ENCODE measurements around the gene ACSF3.

Gene ACSF3

DNA sequence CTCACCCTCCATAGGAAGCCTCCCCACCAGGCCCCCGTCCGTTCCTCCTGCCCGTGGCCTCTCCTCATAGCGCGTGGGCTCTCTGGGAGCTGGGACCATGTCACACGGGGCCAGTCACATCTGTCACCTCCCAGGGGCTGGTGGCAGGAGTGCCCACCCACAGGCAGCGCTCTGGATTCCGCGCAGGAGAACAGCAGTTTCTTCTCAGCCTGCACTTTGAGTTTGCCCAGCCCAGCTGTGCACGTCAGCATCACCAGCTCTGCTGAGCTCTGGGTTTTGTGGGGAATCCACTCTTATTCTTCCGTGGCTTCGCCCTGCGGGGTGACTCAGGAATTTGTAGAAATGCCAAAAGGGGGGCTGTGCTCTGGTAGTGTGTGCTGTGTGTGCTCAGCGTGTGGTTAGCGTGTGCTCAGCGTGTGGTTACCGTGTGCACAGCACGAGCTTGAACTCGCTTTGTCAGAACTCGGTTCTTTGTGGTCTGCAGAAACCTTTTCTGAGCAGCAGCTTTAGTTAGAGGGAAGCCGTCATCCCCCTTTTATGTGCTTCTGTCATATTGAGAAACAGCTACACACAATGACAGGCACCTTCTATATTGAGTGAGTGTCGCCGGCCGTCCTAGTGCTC, 3.2 kb downstream of the ACSF3 start:
- DNase-seq: no peak

DNA sequence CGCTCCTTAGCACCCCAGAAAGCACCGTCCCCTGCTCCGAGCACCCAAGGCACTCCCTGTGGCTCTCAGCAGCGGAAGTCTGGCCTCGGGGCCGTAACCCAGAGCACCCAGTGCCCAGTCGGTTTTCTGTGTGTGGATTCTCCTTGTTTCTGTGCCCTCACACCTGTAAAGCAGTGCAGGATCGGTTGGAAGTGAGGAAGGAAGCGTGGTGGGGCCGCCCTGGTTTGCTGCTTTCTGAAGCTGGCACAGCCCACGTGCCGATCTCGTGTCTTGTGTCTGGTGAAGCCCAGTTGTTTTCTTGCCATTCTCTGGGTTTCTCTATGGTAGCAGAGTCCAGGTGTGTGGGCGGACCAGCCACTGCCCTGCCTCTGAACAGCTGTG, 3.7 kb downstream of the ACSF3 start:
- no peak for DNase-seq

DNA sequence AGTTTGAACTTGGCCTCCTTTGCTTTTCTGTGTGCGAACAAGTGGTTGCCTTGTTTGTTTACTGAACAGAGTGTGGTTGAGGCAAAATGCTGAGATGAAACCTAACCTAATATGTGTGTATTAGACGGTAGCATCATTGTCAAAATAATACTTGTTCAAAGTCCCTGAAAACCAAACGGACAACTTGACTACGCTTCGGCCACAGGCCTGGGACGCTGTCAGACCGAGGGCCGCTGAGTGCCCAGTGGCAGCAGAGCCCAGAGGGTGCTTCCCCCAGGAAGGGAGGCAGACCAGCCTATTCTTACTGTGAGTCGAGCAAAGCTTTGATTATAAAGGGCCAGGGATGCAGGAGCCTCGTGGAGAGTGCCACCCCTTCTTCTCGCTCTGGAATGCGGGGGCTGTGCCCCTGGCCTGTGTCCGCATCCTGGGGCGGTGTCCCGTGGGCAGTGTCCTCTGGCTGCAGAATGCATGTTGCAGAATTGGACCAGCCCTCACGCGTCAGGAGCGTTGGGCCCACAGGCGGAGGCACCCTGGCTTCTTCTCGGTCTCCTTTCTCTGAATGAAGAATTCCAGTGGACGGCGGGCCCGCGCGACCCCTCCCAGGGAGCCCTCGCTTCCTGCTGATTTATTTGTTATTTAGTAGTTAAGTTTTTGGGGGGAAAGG, 5.2 kb downstream of the ACSF3 start:
- no peak for DNase-seq

DNA sequence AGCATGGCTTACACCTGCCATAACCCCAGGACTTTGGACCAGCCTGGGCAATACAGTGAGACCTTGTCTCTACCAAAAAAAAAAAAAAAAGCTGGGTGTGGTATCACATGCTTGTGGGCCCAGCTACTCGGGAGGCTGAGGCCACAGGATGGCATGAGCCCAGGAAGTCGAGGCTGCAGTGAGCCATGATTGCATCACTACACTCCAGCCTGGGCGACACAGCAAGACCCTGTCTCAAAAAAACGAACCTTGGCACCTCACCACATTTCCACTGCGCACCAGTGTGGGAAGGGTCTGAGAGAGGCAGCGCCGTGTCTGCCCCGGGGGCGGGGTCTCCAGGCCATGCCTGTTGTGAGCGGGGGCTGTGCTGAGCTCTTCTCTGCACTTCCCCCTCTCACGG, 6.3 kb downstream of the ACSF3 start:
- DNase-seq: no peak

DNA sequence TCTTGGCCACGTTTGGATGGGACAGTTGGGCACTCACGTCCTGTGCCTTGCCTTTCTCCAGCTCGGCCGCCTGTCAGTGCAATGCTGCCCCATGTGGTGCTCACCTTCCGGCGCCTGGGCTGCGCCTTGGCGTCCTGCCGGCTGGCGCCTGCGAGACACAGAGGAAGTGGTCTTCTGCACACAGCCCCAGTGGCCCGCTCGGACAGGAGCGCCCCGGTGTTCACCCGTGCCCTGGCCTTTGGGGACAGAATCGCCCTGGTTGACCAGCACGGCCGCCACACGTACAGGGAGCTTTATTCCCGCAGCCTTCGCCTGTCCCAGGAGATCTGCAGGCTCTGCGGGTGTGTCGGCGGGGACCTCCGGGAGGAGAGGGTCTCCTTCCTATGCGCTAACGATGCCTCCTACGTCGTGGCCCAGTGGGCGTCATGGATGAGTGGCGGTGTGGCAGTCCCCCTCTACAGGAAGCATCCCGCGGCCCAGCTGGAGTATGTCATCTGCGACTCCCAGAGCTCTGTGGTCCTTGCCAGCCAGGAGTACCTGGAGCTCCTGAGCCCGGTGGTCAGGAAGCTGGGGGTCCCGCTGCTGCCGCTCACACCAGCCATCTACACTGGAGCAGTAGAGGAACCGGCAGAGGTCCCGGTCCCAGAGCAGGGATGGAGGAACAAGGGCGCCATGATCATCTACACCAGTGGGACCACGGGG, 7.1 kb downstream of the ACSF3 start:
- no peak for DNase-seq

DNA sequence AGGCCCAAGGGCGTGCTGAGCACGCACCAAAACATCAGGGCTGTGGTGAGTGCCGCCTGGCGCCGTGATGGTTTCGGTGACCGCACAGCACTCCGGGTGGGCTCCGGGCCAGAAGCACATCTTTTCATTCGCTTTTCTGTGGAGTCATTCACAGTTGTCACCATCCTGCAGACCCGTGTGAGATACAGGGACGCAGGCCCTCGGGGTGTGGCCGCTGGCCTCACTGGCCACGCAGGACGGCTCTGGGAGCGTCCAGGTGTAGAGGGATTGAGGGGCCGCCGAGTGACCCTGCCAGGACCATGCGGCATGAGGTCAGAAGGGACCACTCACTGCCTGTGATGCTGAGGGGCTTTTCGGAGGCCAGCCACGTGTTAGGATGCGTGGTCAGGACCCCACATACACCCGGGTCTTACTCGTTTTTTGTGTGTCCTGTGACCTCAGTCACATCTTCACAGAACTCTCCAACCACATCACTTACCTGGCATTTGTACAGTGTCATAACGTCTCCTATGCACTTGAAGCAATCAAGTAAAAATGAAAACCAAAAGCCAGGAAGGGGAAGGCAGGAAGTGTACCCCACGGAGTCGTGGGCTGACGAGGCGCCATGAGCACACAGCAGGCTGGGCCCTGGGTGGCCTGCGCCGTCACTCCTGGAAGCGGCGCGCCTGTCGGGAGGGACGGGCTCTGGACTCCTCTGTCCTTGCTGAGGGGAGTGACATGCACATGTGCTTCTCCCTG, 7.8 kb downstream of the ACSF3 start:
- no peak for DNase-seq

DNA sequence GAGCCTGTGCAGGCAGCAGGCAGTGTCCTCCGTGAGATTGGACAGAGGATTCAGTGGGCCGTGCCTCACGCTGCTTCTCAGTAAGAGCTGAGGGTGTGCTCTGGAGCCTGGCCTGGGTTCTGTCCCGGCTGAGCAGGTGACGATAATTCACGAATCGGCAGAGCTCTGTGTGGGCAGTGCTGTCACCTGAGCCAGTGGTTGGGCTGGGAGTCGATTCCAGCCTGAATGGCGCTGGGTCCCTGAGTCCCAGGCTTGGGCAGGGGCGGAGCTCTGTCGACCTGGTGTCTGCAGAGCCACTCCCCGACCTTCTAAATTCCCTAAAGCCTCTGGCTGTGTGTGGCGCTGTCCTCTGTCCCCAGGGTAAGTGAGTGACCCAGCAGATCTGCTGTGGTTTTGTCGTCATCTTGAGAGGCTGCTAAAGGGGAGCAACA, 8.4 kb downstream of the ACSF3 start:
- no peak for DNase-seq

DNA sequence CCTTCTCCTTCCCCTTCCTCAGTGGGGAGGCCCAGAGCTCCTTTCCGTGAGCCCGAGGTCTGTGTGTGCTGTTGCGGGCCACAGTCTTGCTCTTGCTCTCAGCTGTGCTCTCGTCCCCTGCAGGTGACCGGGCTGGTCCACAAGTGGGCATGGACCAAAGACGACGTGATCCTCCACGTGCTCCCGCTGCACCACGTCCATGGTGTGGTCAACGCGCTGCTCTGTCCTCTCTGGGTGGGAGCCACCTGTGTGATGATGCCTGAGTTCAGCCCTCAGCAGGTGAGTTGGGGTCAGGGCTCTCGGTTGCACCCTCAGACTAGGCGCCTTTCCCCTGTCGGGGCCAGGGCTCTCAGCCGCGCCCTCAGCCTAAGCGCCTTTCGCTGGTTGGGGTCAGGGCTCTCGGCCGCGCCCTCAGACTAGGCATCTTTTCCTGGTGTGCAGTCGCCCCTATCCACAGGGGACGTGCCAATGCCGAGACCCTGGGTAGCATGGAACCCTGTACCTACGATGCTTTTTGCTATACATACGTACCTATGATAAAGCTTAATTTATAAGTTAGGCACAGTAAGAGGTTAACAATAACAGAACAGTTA, 8.9 kb downstream of the ACSF3 start:
- DNase-seq: no peak

DNA sequence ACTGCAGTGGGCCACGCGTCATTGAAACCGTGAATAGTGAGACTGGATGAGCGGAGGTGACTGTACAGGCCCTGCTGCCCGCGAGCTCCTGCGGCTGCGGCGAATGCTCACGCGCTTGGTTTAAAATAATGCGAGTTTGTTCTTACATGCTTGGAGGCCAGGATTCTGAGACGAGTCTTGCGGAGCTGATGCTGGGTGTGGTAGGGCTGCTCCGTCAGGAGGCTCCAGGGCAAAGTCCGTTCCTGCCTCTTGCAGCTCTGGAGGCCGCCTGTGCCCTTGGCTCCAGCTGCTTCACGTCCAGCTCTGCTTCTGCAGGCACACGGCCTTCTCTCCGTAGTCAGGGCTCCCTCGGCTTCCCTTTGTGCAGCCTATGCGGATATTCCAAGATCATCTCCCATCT, 9.5 kb downstream of the ACSF3 start:
- no peak for DNase-seq

DNA sequence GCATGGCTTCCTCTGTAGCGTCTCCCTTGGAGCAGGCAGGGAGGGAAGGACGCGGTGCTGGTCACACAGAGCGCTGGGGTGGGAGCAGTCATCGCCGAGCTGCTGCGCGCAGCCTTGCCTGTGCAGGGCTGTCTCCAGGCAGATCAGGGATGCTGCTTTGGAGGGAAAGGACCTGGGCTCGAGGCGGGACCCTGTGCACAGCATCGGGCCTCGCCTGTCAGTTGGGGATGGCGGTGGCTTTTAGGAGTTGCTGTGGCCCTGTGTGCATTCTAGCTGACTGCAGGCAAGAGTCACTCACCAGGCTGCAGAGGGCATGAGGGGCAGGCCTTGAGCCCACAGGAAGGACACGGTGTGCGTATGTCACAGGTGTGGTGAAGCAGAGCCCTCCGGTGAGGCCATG, 10.1 kb downstream of the ACSF3 start:
- no peak for DNase-seq

DNA sequence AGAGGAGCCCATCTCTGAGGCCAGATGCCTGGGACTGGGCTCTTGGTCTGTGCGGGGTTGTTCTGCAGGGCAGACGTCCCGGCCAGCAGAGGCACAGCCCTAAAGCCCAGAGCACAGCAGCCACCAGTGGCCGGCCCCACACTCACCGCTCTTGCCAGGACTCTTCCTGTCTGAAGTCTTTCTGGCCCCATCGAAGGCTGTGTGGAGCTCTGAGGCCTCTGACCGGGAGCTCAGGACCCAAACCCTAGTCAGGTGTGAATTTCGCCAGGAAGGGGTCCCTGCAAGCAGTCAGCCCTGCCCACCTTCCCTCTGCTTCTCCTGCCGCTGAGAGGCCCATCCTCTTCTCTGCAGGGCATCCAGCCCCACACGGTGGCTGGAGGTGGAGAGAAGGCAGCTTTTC, 10.7 kb downstream of the ACSF3 start:
- no peak for DNase-seq

DNA sequence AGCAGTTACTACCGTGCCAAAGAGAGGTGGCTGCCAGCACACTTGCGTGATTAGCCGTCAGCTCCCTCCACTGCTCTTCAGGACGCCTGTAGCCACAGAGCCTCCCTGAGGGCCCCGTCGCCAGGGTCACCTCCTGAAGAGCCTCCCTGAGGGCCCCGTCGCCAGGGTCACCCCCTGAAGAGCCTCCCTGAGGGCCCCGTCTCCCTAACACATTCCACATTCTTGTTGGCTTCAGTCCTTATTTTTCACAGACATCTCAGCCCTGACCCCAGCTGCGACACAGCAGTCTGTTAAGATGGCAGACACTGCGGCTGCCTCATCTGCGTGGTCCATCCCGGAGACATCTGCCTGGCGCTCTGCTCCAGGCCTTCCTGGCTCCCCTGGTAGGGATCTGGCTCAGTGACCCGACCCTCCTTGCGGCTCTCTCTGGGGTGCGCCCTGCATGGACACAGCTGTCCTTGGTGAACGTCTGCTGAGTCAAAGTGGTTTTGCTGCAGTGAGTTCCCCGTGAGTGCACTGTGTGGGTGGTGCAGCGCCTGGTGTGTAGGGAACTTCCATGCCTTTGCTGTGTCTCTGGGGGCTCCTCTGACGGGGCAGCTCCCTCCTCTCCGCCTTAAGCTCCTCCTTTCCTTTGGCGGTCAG, 11.4 kb downstream of the ACSF3 start:
- no peak for DNase-seq

DNA sequence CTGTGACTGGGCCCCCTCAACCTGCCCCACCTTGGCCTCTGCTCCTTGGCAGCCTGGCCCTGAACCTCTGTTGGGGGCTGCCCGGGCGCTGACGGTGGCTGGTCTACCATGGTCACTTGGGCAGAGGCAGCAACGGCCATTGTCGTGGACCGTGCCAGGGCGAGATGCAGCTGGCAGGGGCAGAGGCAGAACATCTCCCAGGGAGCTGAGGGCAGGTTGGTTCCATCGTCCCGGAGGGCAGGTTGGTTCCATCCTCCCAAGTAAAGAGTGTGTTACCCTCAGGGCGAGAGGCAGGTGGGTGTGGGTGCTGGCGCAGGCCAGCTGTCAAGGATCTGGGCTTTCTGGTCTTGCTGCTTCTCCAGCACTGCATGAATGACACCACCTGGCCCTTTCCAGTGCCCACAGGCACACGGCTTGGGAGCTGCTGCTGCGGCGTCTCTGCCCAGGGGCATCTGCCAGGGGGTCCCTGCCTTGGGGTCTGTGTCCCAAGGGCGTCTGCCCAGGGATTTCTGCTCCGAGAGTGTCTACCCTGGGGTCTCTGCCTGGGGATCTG, 12.0 kb downstream of the ACSF3 start:
- no peak for DNase-seq

DNA sequence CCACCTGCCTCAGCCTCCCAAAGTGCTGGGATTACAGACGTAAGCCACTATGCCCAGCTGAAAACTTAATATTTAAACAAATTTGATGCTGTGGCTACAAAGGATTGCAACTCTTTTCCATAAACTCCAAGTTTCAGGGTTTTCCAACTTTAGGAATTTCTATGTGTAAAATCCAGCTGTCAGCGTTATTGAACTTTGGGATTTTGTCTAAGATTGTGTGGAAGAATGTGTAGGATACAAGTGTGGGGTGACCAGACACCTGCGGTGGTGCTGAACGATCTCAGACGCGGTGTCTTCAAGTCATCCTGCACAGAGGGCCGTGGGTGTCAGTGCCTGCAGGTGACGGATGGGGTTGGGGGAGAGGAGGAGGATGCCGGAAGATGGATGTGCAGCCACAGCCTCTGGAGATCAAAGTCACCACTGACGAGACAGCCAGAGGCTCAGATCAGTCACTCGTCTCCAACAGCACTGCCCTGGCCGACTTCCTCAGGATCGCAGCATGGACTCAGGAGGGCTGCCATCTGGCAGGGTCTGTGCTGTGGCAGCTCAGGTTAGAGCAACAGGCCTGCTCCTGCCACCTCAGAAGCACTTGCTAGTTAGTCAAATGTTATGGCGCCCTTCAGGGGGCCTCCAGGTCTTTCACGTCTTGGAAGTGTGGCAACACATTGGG, 13.0 kb downstream of the ACSF3 start:
- no peak for DNase-seq

DNA sequence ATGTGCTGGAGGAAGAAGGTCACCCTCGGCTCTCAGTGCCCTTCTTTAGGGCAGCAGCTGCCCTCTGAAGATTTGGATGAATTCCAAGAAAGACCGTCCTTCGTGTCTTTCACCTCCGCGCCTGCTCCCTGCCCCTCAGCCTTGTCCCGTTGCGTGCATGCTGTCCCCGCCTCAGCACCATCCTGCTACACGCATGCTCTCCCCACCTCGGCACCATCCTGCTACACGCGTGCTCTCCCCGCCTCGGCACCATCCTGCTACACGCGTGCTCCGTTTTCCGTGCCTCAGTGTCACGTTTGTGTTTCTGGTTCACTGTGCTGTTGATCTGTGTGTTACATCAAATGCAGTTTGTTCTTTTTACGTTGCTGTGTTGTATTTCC, 13.5 kb downstream of the ACSF3 start:
- no peak for DNase-seq

DNA sequence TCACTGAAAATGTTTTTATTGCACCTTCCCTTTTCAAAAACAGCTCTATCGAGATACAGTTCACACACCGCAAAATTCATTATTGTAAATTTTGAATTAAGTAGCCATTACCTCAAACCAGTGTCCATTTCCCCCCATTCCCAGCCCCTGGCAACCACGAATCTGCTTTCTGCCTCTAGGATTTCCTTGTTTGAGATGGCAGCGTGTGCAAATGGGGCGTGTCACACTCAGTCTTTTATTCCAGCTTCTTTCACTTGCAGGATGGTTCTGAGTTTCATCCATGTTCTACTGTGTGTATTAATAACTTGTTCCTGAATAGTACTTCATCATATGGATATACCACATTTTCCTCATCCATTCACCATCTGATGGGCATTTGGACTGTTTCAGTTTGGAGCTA, 14.8 kb downstream of the ACSF3 start:
- no peak for DNase-seq

DNA sequence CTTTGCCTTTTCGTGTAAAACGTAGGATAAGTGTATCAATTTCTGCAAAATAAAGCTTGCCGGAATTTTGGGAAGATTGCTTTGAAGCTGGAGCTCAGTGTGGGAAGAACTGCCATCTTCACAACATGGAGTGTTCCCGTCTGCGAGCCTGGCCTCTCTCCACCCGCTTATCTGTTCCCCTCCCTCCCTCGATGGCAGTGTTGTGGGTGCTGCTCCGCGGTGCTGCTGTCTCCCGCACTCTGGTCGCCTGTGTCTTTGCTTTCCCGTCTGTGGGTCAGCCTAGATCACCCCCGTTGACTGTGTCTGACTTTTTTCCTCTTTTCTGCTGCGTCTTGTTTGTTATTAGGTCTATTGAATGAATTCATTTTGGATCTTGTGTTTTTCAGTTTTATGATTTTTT, 17.0 kb downstream of the ACSF3 start:
- DNase-seq: no peak

DNA sequence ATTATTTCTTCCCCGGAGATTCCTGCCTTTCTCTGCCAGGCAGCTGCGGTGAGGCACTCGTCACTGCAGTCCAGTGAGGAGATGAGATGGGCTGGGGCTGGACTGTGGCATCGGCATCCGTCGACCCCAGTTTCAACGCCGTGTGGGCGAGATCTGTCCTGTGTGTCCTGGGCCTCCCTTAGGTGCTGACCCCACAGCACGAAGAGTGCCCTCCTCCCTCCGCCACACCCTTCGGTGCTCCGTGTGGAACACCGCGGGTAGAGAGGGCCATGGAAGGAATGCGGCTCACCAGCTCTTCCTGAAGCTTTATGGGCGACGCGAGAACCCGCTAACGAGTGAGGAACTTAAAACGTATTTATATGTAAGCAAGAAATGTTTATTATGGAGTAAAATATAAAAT, 17.6 kb downstream of the ACSF3 start:
- DNase-seq: no peak

DNA sequence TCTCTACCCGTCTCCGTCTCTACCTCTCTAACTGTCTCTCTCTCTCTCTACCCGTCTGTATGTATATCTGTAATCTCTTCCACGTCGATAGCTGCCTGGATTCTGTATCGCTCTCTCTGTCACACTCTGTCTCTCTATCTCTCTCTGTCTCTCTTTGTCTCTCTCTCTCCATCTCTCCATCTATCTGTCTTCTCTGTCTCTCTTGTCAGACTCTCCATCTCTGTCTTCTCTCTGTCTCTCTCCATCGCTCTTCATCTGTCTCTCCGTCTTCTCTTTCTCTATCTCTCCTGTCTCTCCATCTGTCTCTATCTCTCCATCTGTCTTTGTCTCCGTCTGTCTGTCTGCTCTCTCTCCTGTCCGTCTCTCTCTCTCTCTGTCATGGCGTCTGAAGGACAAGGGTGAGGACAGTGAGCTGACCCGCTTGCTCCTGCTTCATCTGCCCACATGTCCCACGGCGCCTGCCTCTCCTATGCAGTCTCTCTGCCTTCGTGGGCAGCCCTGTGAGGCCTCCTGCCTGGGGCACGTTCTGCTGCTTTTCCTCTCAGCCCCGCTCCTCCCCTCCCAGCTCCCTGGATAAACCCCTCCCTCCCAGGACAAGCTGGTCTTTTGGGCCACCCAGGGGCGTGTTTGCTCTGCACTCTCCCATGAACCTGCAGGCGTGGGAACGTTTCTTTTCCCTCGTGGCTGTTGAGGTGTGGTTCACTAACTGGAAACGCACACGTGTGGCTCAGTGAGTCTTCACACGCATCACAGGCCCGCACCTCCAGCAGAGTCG, 18.9 kb downstream of the ACSF3 start:
- DNase-seq: no peak

DNA sequence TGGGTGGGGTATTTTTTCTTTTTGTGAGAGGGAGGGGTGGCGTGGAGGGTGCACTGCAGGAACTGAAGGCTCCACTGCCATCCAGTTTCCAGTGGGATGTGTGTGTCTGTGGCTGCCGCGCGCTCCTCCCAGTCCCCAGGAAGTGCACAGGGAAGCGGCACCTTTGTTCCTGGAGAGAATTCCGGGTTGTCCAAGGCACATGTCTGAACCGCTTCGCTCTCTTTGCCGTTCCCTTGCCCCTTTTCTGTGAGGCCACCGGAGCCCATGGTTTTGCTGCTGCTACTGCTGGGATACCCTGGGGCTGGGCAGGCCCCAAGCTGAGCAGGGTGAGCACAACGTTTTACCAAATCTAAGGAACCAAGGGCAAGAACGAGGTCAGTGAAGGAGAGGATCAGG, 19.5 kb downstream of the ACSF3 start:
- no peak for DNase-seq

DNA sequence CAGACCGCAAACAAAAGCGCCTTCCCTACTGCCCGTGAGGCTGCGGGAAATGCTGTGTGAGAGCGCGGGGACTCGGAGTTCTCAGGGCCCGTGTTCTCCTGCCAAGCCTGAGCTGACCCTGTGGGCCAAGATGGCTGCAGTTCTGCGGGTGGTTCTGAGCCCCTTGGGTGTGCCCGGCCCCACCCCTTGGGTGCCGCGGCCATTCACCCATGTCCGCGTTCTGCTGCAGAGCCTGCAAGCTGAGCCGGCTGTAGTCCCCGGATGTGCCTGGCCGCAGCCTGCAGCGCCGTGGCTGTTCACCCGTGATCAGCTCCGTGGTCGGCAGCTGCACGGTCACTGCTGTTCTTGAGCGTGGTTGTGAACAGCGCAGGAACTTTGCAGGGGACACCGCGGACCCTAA, 20.0 kb downstream of the ACSF3 start:
- no peak for DNase-seq

Data from fibroblast of skin of right quadriceps (primary cell).